GM12878 (cell line): Measurements from ENCODE around the gene RPS6KC1. TPM values are rescaled to one million over a fixed set of nuclear protein-coding genes. Genes with fewer than 3 reads are reported as not detected.

ENCODE experiments used
- ATAC-seq: fragments of 200-7000 bp; cut with Tn5 transposase; 3 replicates; pipeline ENCODE4 v1.9.1; 2020; ENCODE audit warnings: mild to moderate bottlenecking, moderate library complexity
- BruUV-seq: library from RNA; stranded (reverse); fragments of 400-500 nt; replicated peaks from 2 replicates; lab custom pipeline; 2021; lab: Mats Ljungman, UMichigan
- CTCF ChIA-PET: fragments of 300-600 bp; sonication (Branson Sonifier 250); formaldehyde crosslinking; extraction: SDS; loops from one replicate; lab custom pipeline; 2021; ENCODE audit warnings: inconsistent platforms; lab: Yijun Ruan, JAX
- POLR2A ChIA-PET: fragments of 350-600 bp; formaldehyde crosslinking; extraction: SDS; loops from one replicate; lab custom pipeline; 2021; ENCODE audit warnings: inconsistent platforms; lab: Charles Lee
- RAD21 ChIA-PET: fragments of 300-600 bp; sonication (Branson Sonifier 250); formaldehyde crosslinking; loops from one replicate; lab custom pipeline; 2023; ENCODE audit warnings: antibody characterized with exemption; ENCODE audit not compliant: unreplicated experiment; lab: Charles Lee
- SMC1A ChIA-PET: fragments of 300-600 bp; sonication (Branson Sonifier 250); formaldehyde crosslinking; loops from one replicate; lab custom pipeline; 2023; ENCODE audit not compliant: unreplicated experiment, uncharacterized antibody; lab: Charles Lee
- DNase-seq: peaks from one replicate; pipeline ENCODE4 v3.0.0-alpha.2; 2011; ENCODE audit warnings: low read depth, low spot score
- FAIRE-seq: peaks from 3 replicates; lab custom pipeline; 2011; peaks lifted over from hg19 to GRCh38; lab: Jason Lieb, UNC
- H2AFZ ChIP-seq: 2 replicates; pipeline ENCODE4 v1.6.0; 2011; ENCODE audit warnings: low read depth, low read length, control low read depth; ENCODE audit not compliant: control insufficient read depth
- H3K27ac ChIP-seq: 2 replicates; pipeline ENCODE4 v1.5.1; 2011; ENCODE audit warnings: control low read depth; ENCODE audit not compliant: control insufficient read depth, insufficient read depth
- H3K27me3 ChIP-seq, 2 experiments: replicated peaks in 1 of 2; 2 replicates each; pipeline versions ENCODE4 v1.6.0 to v1.6.1; 2011; ENCODE audit warnings: low read length in 1 of 2; ENCODE audit not compliant: control insufficient read depth in 2 of 2, insufficient read depth in 2 of 2
- H3K36me3 ChIP-seq, 2 experiments: 2 replicates each; pipeline ENCODE4 v1.5.1; 2011; ENCODE audit warnings: low read length in 1 of 2; ENCODE audit not compliant: control insufficient read depth in 2 of 2, insufficient read depth in 2 of 2
- H3K4me1 ChIP-seq: 2 replicates; pipeline ENCODE4 v1.6.1; 2011; ENCODE audit warnings: mild to moderate bottlenecking, low read length, moderate library complexity, mixed read lengths; ENCODE audit not compliant: control insufficient read depth, insufficient read depth
- H3K4me2 ChIP-seq: 2 replicates; pipeline ENCODE4 v1.6.0; 2011; ENCODE audit warnings: control low read depth; ENCODE audit not compliant: control insufficient read depth, insufficient read depth
- H3K4me3 ChIP-seq: fragments of 200-600 bp; sonication (generic); 2 replicates; pipeline ENCODE4 v1.5.1; 2016
- H3K79me2 ChIP-seq: 2 replicates; pipeline ENCODE4 v1.6.0; 2011; ENCODE audit warnings: low read length; ENCODE audit not compliant: control insufficient read depth, insufficient read depth
- H3K9ac ChIP-seq: 2 replicates; pipeline ENCODE4 v1.8.0; 2011; ENCODE audit warnings: low read length, control low read depth, mixed read lengths; ENCODE audit not compliant: control insufficient read depth, insufficient read depth
- H3K9me3 ChIP-seq: replicated peaks from 3 replicates; pipeline ENCODE4 v1.5.1; 2011; ENCODE audit warnings: mild to moderate bottlenecking, low read length; ENCODE audit not compliant: control insufficient read depth, insufficient read depth
- H4K20me1 ChIP-seq: 2 replicates; pipeline ENCODE4 v1.6.0; 2011; ENCODE audit not compliant: control insufficient read depth, insufficient read depth
- BACH1 ChIP-seq: fragments of 450-650 bp; IDR thresholded peaks from 2 replicates; pipeline ENCODE4 v1.6.1; 2017; ENCODE audit warnings: mild to moderate bottlenecking, borderline replicate concordance
- CREB1 ChIP-seq: IDR thresholded peaks from 2 replicates; pipeline ENCODE4 v1.6.1; 2012; ENCODE audit warnings: low read depth, mild to moderate bottlenecking, inconsistent platforms
- E2F4 ChIP-seq: IDR thresholded peaks from 2 replicates; pipeline ENCODE4 v1.6.1; 2012; ENCODE audit warnings: low read depth, low read length, improper control_type of control experiment
- EGR1 ChIP-seq, 2 experiments: IDR thresholded peaks; 1 replicate in 1 of 2; 2 replicates in 1 of 2; pipeline ENCODE4 v1.6.1; 2011 to 2012; ENCODE audit warnings: low read depth in 2 of 2, low read length in 2 of 2, borderline replicate concordance in 1 of 2, mild to moderate bottlenecking in 1 of 2, moderate library complexity in 1 of 2
- FOXM1 ChIP-seq: IDR thresholded peaks from 2 replicates; pipeline ENCODE4 v1.6.1; 2012; ENCODE audit warnings: low read depth, mild to moderate bottlenecking, inconsistent platforms, low read length, moderate library complexity
- GATAD2B ChIP-seq: fragments of 450-650 bp; conservative IDR thresholded peaks from 2 replicates; pipeline ENCODE4 v1.6.1; 2017; ENCODE audit warnings: low read depth, mild to moderate bottlenecking, moderate library complexity
- HCFC1 ChIP-seq: fragments of 150-350 bp; IDR thresholded peaks from 2 replicates; pipeline ENCODE4 v1.6.1; 2014; ENCODE audit warnings: low read length
- KLF5 ChIP-seq: fragments of 450-650 bp; IDR thresholded peaks from 2 replicates; pipeline ENCODE4 v1.6.1; 2014; ENCODE audit warnings: mild to moderate bottlenecking; ENCODE audit not compliant: partially characterized antibody
- MTA3 ChIP-seq: IDR thresholded peaks from 2 replicates; pipeline ENCODE4 v1.6.1; 2012; ENCODE audit warnings: low read length, inconsistent platforms, borderline replicate concordance
- NFXL1 ChIP-seq: fragments of 450-650 bp; IDR thresholded peaks from 2 replicates; pipeline ENCODE4 v1.6.1; 2017; ENCODE audit warnings: antibody characterized with exemption, mild to moderate bottlenecking, borderline replicate concordance
- RBBP5 ChIP-seq: fragments of 200-600 bp; sonication (generic); conservative IDR thresholded peaks from 2 replicates; pipeline ENCODE4 v1.6.1; 2016
- SPI1 ChIP-seq: IDR thresholded peaks from 2 replicates; pipeline ENCODE4 v1.6.1; 2011; ENCODE audit warnings: low read depth, mild to moderate bottlenecking, low read length, moderate library complexity, borderline replicate concordance; ENCODE audit not compliant: insufficient read depth
- STAT1 ChIP-seq: fragments of 450-650 bp; conservative IDR thresholded peaks from 2 replicates; pipeline ENCODE4 v1.6.1; 2014; ENCODE audit warnings: antibody characterized with exemption, mild to moderate bottlenecking
- YY1 ChIP-seq: IDR thresholded peaks from 2 replicates; pipeline ENCODE4 v1.6.1; 2011; ENCODE audit warnings: low read depth, mild to moderate bottlenecking, low read length
- ZBED1 ChIP-seq: IDR thresholded peaks from 2 replicates; pipeline ENCODE4 v1.6.1; 2016; ENCODE audit warnings: borderline replicate concordance
- ZNF384 ChIP-seq: IDR thresholded peaks from 2 replicates; pipeline ENCODE4 v1.6.1; 2012; ENCODE audit warnings: low read depth, mild to moderate bottlenecking, low read length, improper control_type of control experiment, borderline replicate concordance
- ZNF592 ChIP-seq: fragments of 450-650 bp; IDR thresholded peaks from 2 replicates; pipeline ENCODE4 v1.6.1; 2017; ENCODE audit warnings: mild to moderate bottlenecking, moderate library complexity
- WGBS: methylation state at CpG from one replicate; pipeline ENCODE4 v1.1.6; 2016; ENCODE audit warnings: low lambda C conversion rate; ENCODE audit not compliant: insufficient replicate concordance, insufficient coverage; ENCODE audit errors: missing lambda C conversion rate; 5-methylcytosine and 5-hydroxymethylcytosine counted together
- in situ Hi-C: fragments of 300-500 bp; cut with MboI; formaldehyde crosslinking; loops from 9 replicates; pipeline ENCODE4 v1.14.3; 2018; ENCODE audit warnings: mixed read lengths
- intact Hi-C: fragments of 100-400 bp; cut with micrococcal nuclease; formaldehyde crosslinking; loops from one replicate; pipeline ENCODE4 v1.14.2; 2022; ENCODE audit not compliant: unreplicated experiment
- polyA plus RNA-seq, 11 experiments: library from polyadenylated mRNA; depleted of rRNA in 4 of 11; unstranded in 6 of 11; stranded (reverse) in 5 of 11; fragments of >200 nt; fragmentation: Nextera tagmentation in 4 of 11; fragmentation: Illumina TruSeq in 1 of 11; extraction: Ambion mirVana in 4 of 11; extraction: Trizol in 1 of 11; gene quantifications; 1 replicate in 1 of 11; 2 replicates in 10 of 11; pipeline versions ENCODE4 v1.2.1 to v1.2.3, GENCODE V29; 2011 to 2016; ENCODE audit warnings: inconsistent platforms in 2 of 11, missing spikeins in 2 of 11, low read depth in 1 of 11
- total RNA-seq, 4 experiments: library from RNA; depleted of rRNA in 3 of 4; stranded (reverse); fragments of >200 nt in 3 of 4; fragmentation: Illumina TruSeq in 1 of 4; extraction: Trizol in 1 of 4; gene quantifications; 2 replicates each; pipeline versions ENCODE4 v1.2.1 to v1.2.3, GENCODE V29; 2013 to 2021

The RPS6KC1 gene
- total and polyA plus RNA-seq, 10 of the 15 experiments (the other 5 are each of a cell fraction or from before 2014, with no cell fraction given): 2.9 to 17.3 (median 12.2) TPM

GRCh38 chr1:213247038-213247437 is 196.0 kb downstream of the RPS6KC1 start (continued):
- no peak for TF ChIP-seq GATAD2B
- no peak for TF ChIP-seq HCFC1
- TF ChIP-seq BACH1: no peak
- no peak for TF ChIP-seq ZNF384

- DNase-seq (no peak), FAIRE-seq (no peak), ATAC-seq (no peak)
- Histone ChIP-seq H3K27me3 (no peaks in the 10 kb centered on the region), H3K36me3 (no peaks in the 10 kb centered on the region), H3K9ac (no peak overlapping the region), H3K79me2 (no peaks in the 10 kb centered on the region), H4K20me1 (no peaks in the 10 kb centered on the region), H3K4me1 (no peaks in the 10 kb centered on the region), H3K27ac (no peak overlapping the region), H3K4me3 (no peak overlapping the region), H2AFZ (no peak overlapping the region), H3K9me3 (no peaks in the 10 kb centered on the region), H3K4me2 (no peak overlapping the region)
- RAD21 ChIA-PET: interaction anchor here (0.6 kb wide), 1 partner anchor 873 kb away, joined by 3 read pairs; no protein-coding TSS in a partner anchor
- in situ Hi-C loops (loop anchor here (10.0 kb wide), 1 partner anchor 875 kb away; no protein-coding TSS in a partner anchor), intact Hi-C loops (no loop called here)
- CTCF ChIA-PET: interaction anchor here (2.2 kb wide), 1 partner anchor 13 kb away, joined by 5 read pairs; no protein-coding TSS in a partner anchor
- no peak for TF ChIP-seq E2F4
- TF ChIP-seq MTA3: no peak
- no peak for TF ChIP-seq ZNF592
- no peak for TF ChIP-seq CREB1
- TF ChIP-seq RBBP5: no peak
- TF ChIP-seq ZBED1: no peak
- TF ChIP-seq STAT1: no peak
- no peak for TF ChIP-seq KLF5
- no peak for TF ChIP-seq EGR1 (IDR thresholded peaks at IDR 0.05; ENCODE audit: borderline replicate concordance in 1 of 2, low read depth in 2 of 2, low read length in 2 of 2)
- no peak for TF ChIP-seq FOXM1
- no peak for TF ChIP-seq YY1
- TF ChIP-seq SPI1: no peak
- TF ChIP-seq NFXL1: no peak
- SMC1A ChIA-PET: interaction anchor here (0.7 to 1.2 kb wide), 3 partner anchors 11 to 170 kb away, joined by 3 read pairs; no protein-coding TSS in a partner anchor
- WGBS: 100% methylated on average over 6 of the region's 6 CpGs
- POLR2A ChIA-PET: no interaction called here
- no TSS peak for BruUV-seq
Observed at GRCh38 chr1:213249395-213249794, 198.4 kb downstream of the RPS6KC1 start.
